ENCODE measurements around the gene PHF19. TPM values are rescaled to one million over a fixed set of nuclear protein-coding genes. Genes with fewer than 3 reads are reported as not detected.
A peak's percentile ranks its signal among the peaks of the same experiment; 100 is the strongest.

PHF19 gene
- polyA plus RNA-seq, 3 donors = 12.6 to 61.0 (median 12.7) TPM

- intact Hi-C loops (cut with micrococcal nuclease) = no loop called here
- H3K9ac ChIP-seq (ENCODE audit: insufficient read depth, low read length, poor library complexity, severe bottlenecking) = no peak overlapping the region
- H3K4me1 ChIP-seq (ENCODE audit: control insufficient read depth in 1 of 2, insufficient read depth in 2 of 2, low read length in 2 of 2) = peaks cover 10 to 11% of the 10 kb centered on the region in 2 donors
- Mint-ChIP-seq H3K27ac (peak overlapping the region in 3 of 7 donors; percentile 4 to 74 (median 49)), H3K27me3 (ENCODE audit: low read depth in 3 of 3) (peaks cover 0 to 3% (median 0%) of the 10 kb centered on the region in 3 donors), H3K4me1 (peaks cover 6% of the 10 kb centered on the region), H3K4me3 (no peak overlapping the region), H3K9me3 (no peaks in the 10 kb centered on the region), H3K36me3 (peaks cover 71 to 78% of the 10 kb centered on the region in 2 donors)
- no CpG with 5 or more reads among the region's 7 CpGs for whole genome bisulfite sequencing (ENCODE audit: insufficient coverage)
- H2AFZ ChIP-seq (ENCODE audit: insufficient read depth, low read depth, low read length, poor library complexity, severe bottlenecking) = no peak overlapping the region
- DNase-seq = no peak
- H3K36me3 ChIP-seq (replicated peaks in 1 of 2; ENCODE audit: control insufficient read depth in 1 of 2, insufficient read depth in 2 of 2, low read length in 2 of 2) = peaks cover 66 to 80% of the 10 kb centered on the region in 2 donors
- H3K79me2 ChIP-seq (ENCODE audit: insufficient read depth, low read length) = peaks cover 37% of the 10 kb centered on the region
- no peaks in the 10 kb centered on the region for H4K20me1 ChIP-seq (ENCODE audit: insufficient read depth, low read length)
- no peaks in the 10 kb centered on the region for H3K27me3 ChIP-seq (ENCODE audit: control insufficient read depth in 2 of 2, insufficient read depth in 2 of 2, low read length in 2 of 2)
- no peaks in the 10 kb centered on the region for H3K9me3 ChIP-seq (replicated peaks in 1 of 2; ENCODE audit: control insufficient read depth in 1 of 2, insufficient read depth in 1 of 2, low read length in 2 of 2)
- TF ChIP-seq, protein P1, sequence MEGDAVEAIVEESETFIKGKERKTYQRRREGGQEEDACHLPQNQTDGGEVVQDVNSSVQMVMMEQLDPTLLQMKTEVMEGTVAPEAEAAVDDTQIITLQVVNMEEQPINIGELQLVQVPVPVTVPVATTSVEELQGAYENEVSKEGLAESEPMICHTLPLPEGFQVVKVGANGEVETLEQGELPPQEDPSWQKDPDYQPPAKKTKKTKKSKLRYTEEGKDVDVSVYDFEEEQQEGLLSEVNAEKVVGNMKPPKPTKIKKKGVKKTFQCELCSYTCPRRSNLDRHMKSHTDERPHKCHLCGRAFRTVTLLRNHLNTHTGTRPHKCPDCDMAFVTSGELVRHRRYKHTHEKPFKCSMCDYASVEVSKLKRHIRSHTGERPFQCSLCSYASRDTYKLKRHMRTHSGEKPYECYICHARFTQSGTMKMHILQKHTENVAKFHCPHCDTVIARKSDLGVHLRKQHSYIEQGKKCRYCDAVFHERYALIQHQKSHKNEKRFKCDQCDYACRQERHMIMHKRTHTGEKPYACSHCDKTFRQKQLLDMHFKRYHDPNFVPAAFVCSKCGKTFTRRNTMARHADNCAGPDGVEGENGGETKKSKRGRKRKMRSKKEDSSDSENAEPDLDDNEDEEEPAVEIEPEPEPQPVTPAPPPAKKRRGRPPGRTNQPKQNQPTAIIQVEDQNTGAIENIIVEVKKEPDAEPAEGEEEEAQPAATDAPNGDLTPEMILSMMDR (IDR thresholded peaks at IDR 0.05) = no peak
- H3K27ac ChIP-seq (ENCODE audit: low read depth in 1 of 2, low read length in 2 of 2) = peak overlapping the region in 1 of 2 donors; percentile 44
- no peak overlapping the region for H3K4me2 ChIP-seq (replicated peaks; ENCODE audit: extremely low read depth, low read length, poor library complexity, severe bottlenecking)
- no peak overlapping the region for H3K4me3 ChIP-seq (replicated peaks in 1 of 3; ENCODE audit: low read depth in 2 of 3, low read length in 3 of 3)
These were observed 13.2 kb downstream of the PHF19 start for GRCh38 chr9:120863833-120864232.

GRCh38 chr9:120862452-120862851 is 14.5 kb downstream of the PHF19 start:
- H3K9ac ChIP-seq (ENCODE audit: insufficient read depth, low read length, poor library complexity, severe bottlenecking) = no peak overlapping the region

More at GRCh38 chr9:120862452-120862851, 14.5 kb downstream of the PHF19 start:
- Mint-ChIP-seq H3K27ac (peak overlapping the region in 1 of 7 donors; percentile 63), H3K4me3 (no peak overlapping the region), H3K4me1 (no peaks in the 10 kb centered on the region), H3K27me3 (ENCODE audit: low read depth in 3 of 3) (peaks cover 0 to 3% (median 0%) of the 10 kb centered on the region in 3 donors), H3K9me3 (no peaks in the 10 kb centered on the region), H3K36me3 (peaks cover 85 to 92% of the 10 kb centered on the region in 2 donors)
- H3K4me1 ChIP-seq (ENCODE audit: control insufficient read depth in 1 of 2, insufficient read depth in 2 of 2, low read length in 2 of 2) = peaks cover 0 to under 1% of the 10 kb centered on the region in 2 donors
- H3K4me3 ChIP-seq (replicated peaks in 1 of 3; ENCODE audit: low read depth in 2 of 3, low read length in 3 of 3) = no peak overlapping the region
- intact Hi-C loops (cut with micrococcal nuclease) = no loop called here
- no peaks in the 10 kb centered on the region for H4K20me1 ChIP-seq (ENCODE audit: insufficient read depth, low read length)
- peak overlapping the region in 1 of 2 donors; percentile 44 for H3K27ac ChIP-seq (ENCODE audit: low read depth in 1 of 2, low read length in 2 of 2)
- H2AFZ ChIP-seq (ENCODE audit: insufficient read depth, low read depth, low read length, poor library complexity, severe bottlenecking) = no peak overlapping the region
- H3K27me3 ChIP-seq (ENCODE audit: control insufficient read depth in 2 of 2, insufficient read depth in 2 of 2, low read length in 2 of 2) = no peaks in the 10 kb centered on the region
- H3K4me2 ChIP-seq (replicated peaks; ENCODE audit: extremely low read depth, low read length, poor library complexity, severe bottlenecking) = no peak overlapping the region
- no peaks in the 10 kb centered on the region for H3K9me3 ChIP-seq (replicated peaks in 1 of 2; ENCODE audit: control insufficient read depth in 1 of 2, insufficient read depth in 1 of 2, low read length in 2 of 2)
- no peak for DNase-seq
- H3K79me2 ChIP-seq (ENCODE audit: insufficient read depth, low read length) = peaks cover 34% of the 10 kb centered on the region
- TF ChIP-seq, protein P1 (IDR thresholded peaks at IDR 0.05) = no peak
- 96% methylated on average over 6 of the region's 12 CpGs for WGBS (ENCODE audit: insufficient coverage)
- peaks cover 79 to 94% of the 10 kb centered on the region in 2 donors for H3K36me3 ChIP-seq (replicated peaks in 1 of 2; ENCODE audit: control insufficient read depth in 1 of 2, insufficient read depth in 2 of 2, low read length in 2 of 2)
